ENCODE data around the gene CES4A.

The CES4A gene

GRCh38 chr16:67016143-67016542 lies 27.8 kb downstream of the CES4A start:
- Histone ChIP-seq H3K9me3 (ENCODE audit: low read length) (no peaks in the 10 kb centered on the region), H3K4me1 (ENCODE audit: insufficient read depth, low read length, severe bottlenecking) (peaks cover 13% of the 10 kb centered on the region), H3K79me2 (ENCODE audit: insufficient read depth, low read length) (no peaks in the 10 kb centered on the region), H3K27ac (ENCODE audit: low read depth, low read length, poor library complexity, severe bottlenecking) (no peak overlapping the region), H2AFZ (ENCODE audit: low read length) (no peak overlapping the region), H3K9me2 (ENCODE audit: low read depth, low read length) (no peaks in the 10 kb centered on the region), H3K27me3 (ENCODE audit: insufficient read depth, low read length) (0 out of 2 replicates have a peak, but pooled peaks cover 4% of the 10 kb centered on the region), H3K4me2 (ENCODE audit: low read length) (no peak overlapping the region), H3K36me3 (ENCODE audit: insufficient read depth, low read length) (no peaks in the 10 kb centered on the region; the same call in 1 of the 2 replicates), H3K4me3 (ENCODE audit: low read depth, low read length, poor library complexity, severe bottlenecking) (no peak overlapping the region), H3F3A (ENCODE audit: insufficient read depth, low read length) (no peaks in the 10 kb centered on the region), H4K20me1 (ENCODE audit: insufficient read depth, low read length) (no peaks in the 10 kb centered on the region), H3K9ac (ENCODE audit: low read length) (no peak overlapping the region)
- TF ChIP-seq CTCF (IDR thresholded peaks at IDR 0.05; ENCODE audit: low read length) (no peak), EZH2 (IDR thresholded peaks at IDR 0.05; ENCODE audit: borderline replicate concordance, low read length) (no peak)

GRCh38 chr16:67016681-67017420 lies 28.5 kb downstream of the CES4A start:
- Histone ChIP-seq H3K27me3 (ENCODE audit: insufficient read depth, low read length) (0 out of 2 replicates have a peak, but pooled peaks cover 4% of the 10 kb centered on the region), H3K4me1 (ENCODE audit: insufficient read depth, low read length, severe bottlenecking) (peaks cover 13% of the 10 kb centered on the region), H3K9ac (ENCODE audit: low read length) (no peak overlapping the region), H3K27ac (ENCODE audit: low read depth, low read length, poor library complexity, severe bottlenecking) (no peak overlapping the region), H4K20me1 (ENCODE audit: insufficient read depth, low read length) (no peaks in the 10 kb centered on the region), H3K9me3 (ENCODE audit: low read length) (no peaks in the 10 kb centered on the region), H3K36me3 (ENCODE audit: insufficient read depth, low read length) (no peaks in the 10 kb centered on the region), H3K9me2 (ENCODE audit: low read depth, low read length) (no peaks in the 10 kb centered on the region), H3K79me2 (ENCODE audit: insufficient read depth, low read length) (no peaks in the 10 kb centered on the region), H3F3A (ENCODE audit: insufficient read depth, low read length) (no peaks in the 10 kb centered on the region), H3K4me2 (ENCODE audit: low read length) (no peak overlapping the region), H3K4me3 (ENCODE audit: low read depth, low read length, poor library complexity, severe bottlenecking) (no peak overlapping the region), H2AFZ (ENCODE audit: low read length) (no peak overlapping the region)
- TF ChIP-seq CTCF (IDR thresholded peaks at IDR 0.05; ENCODE audit: low read length) (no peak), EZH2 (IDR thresholded peaks at IDR 0.05; ENCODE audit: borderline replicate concordance, low read length) (no peak)

DNA sequence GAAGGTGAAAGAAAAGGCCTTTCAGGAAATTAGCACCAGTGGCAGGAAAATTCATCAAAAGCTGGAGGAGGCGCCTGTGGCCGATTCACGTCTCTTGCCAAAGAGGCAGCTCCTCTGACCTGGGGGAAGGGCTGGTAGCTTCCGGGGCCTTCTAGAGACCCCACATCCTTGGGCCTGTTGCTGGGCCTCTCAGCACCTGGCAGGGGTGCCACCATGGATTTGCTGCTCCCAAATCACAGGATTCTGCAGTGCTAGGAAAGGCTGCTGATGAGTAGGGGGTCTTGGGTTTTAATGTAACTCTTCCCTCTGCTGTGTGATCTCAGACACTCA lies 29.0 kb downstream of the CES4A start:
- Histone ChIP-seq H3K36me3 (ENCODE audit: insufficient read depth, low read length) (no peaks in the 10 kb centered on the region), H3K27ac (ENCODE audit: low read depth, low read length, poor library complexity, severe bottlenecking) (no peak overlapping the region), H3K4me3 (ENCODE audit: low read depth, low read length, poor library complexity, severe bottlenecking) (no peak overlapping the region), H3K79me2 (ENCODE audit: insufficient read depth, low read length) (no peaks in the 10 kb centered on the region), H4K20me1 (ENCODE audit: insufficient read depth, low read length) (no peaks in the 10 kb centered on the region), H3K9me2 (ENCODE audit: low read depth, low read length) (no peaks in the 10 kb centered on the region), H3K4me2 (ENCODE audit: low read length) (no peak overlapping the region), H3K4me1 (ENCODE audit: insufficient read depth, low read length, severe bottlenecking) (peaks cover 13% of the 10 kb centered on the region), H3F3A (ENCODE audit: insufficient read depth, low read length) (no peaks in the 10 kb centered on the region), H3K9ac (ENCODE audit: low read length) (no peak overlapping the region), H2AFZ (ENCODE audit: low read length) (no peak overlapping the region), H3K9me3 (ENCODE audit: low read length) (no peaks in the 10 kb centered on the region), H3K27me3 (ENCODE audit: insufficient read depth, low read length) (0 out of 2 replicates have a peak, but pooled peaks cover 4% of the 10 kb centered on the region)
- TF ChIP-seq CTCF (IDR thresholded peaks at IDR 0.05; ENCODE audit: low read length) (no peak), EZH2 (IDR thresholded peaks at IDR 0.05; ENCODE audit: borderline replicate concordance, low read length) (no peak)
